ENCODE measurements around the gene FOXN3. TPM values are rescaled to one million over a fixed set of nuclear protein-coding genes. Genes with fewer than 3 reads are reported as not detected.

The FOXN3 gene
- total RNA-seq, 1 experiment from 2014 or later: 8.8 TPM

- intact Hi-C loops (cut with micrococcal nuclease; ENCODE audit: unreplicated experiment): no loop called here
- ChIA-PET CTCF (interaction anchor here (0.6 kb wide), 1 partner anchor 179 kb away, joined by 4 read pairs; no protein-coding TSS in a partner anchor), POLR2A (no interaction called here)
- in situ Hi-C loops (cut with HindIII; ENCODE audit: low pct_unique_long_range_greater_than_20kb, low sequenced_read_pairs): no loop called here
- no peaks in the 10 kb centered on the region for H3K27me3 ChIP-seq (ENCODE audit: control insufficient read depth, insufficient read depth, low read length)
- H3K4me1 ChIP-seq (ENCODE audit: control insufficient read depth, insufficient read depth, low read length): no peaks in the 10 kb centered on the region
- H3K36me3 ChIP-seq (ENCODE audit: control insufficient read depth, insufficient read depth, low read length): no peaks in the 10 kb centered on the region
- H3K9me3 ChIP-seq (ENCODE audit: control insufficient read depth, insufficient read depth, low read depth, low read length): no peaks in the 10 kb centered on the region
- BruUV-seq (replicated peaks): no TSS peak
- TF ChIP-seq REST (IDR thresholded peaks at IDR 0.05; ENCODE audit: insufficient read depth in 1 of 2, low read depth in 2 of 2, low read length in 1 of 2) (no peak), SIN3A (IDR thresholded peaks at IDR 0.05; ENCODE audit: borderline replicate concordance, insufficient read depth, low read depth, low read length) (no peak), CTCF (IDR thresholded peaks at IDR 0.05) (no peak), POLR2AphosphoS5 (IDR thresholded peaks at IDR 0.05; ENCODE audit: low read depth, low read length) (no peak), TCF7L2 (IDR thresholded peaks at IDR 0.05; ENCODE audit: low read depth, low read length) (no peak)
- DNase-seq (ENCODE audit: low read depth, low spot score) (no peak), ATAC-seq (no peak)
- H3K27ac ChIP-seq (ENCODE audit: low read length): no peak overlapping the region
- H3K4me3 ChIP-seq (ENCODE audit: low read depth in 2 of 2, low read length in 2 of 2): no peak overlapping the region
These were observed 240.9 kb downstream of the FOXN3 start for GRCh38 chr14:89175881-89176799.

- in situ Hi-C loops (cut with HindIII; ENCODE audit: low pct_unique_long_range_greater_than_20kb, low sequenced_read_pairs) (no loop called here), intact Hi-C loops (cut with micrococcal nuclease; ENCODE audit: unreplicated experiment) (no loop called here)
- Histone ChIP-seq H3K27ac (ENCODE audit: low read length) (no peak overlapping the region), H3K9me3 (ENCODE audit: control insufficient read depth, insufficient read depth, low read depth, low read length) (no peaks in the 10 kb centered on the region), H3K4me3 (ENCODE audit: low read depth in 2 of 2, low read length in 2 of 2) (no peak overlapping the region), H3K27me3 (ENCODE audit: control insufficient read depth, insufficient read depth, low read length) (no peaks in the 10 kb centered on the region), H3K36me3 (ENCODE audit: control insufficient read depth, insufficient read depth, low read length) (no peaks in the 10 kb centered on the region), H3K4me1 (ENCODE audit: control insufficient read depth, insufficient read depth, low read length) (no peaks in the 10 kb centered on the region)
- TF ChIP-seq POLR2AphosphoS5 (IDR thresholded peaks at IDR 0.05; ENCODE audit: low read depth, low read length) (no peak), TCF7L2 (IDR thresholded peaks at IDR 0.05; ENCODE audit: low read depth, low read length) (no peak), SIN3A (IDR thresholded peaks at IDR 0.05; ENCODE audit: borderline replicate concordance, insufficient read depth, low read depth, low read length) (no peak), REST (IDR thresholded peaks at IDR 0.05; ENCODE audit: insufficient read depth in 1 of 2, low read depth in 2 of 2, low read length in 1 of 2) (no peak), CTCF (IDR thresholded peaks at IDR 0.05) (no peak)
- ChIA-PET CTCF (no interaction called here), POLR2A (no interaction called here)
- ATAC-seq (no peak), DNase-seq (ENCODE audit: low read depth, low spot score) (no peak)
- BruUV-seq (replicated peaks): no TSS peak
These were observed 245.4 kb downstream of the FOXN3 start for GRCh38 chr14:89171628-89172027.
